Measurements from ENCODE around the gene CTAGE8. TPM values are rescaled to one million over a fixed set of nuclear protein-coding genes. Genes with fewer than 3 reads are reported as not detected.
"Not testable (repeated sequence)": the region's sequence is repeated elsewhere in the genome, so short reads cannot be mapped to it uniquely, and the experiment has no call there.

CTAGE8 gene, protein sequence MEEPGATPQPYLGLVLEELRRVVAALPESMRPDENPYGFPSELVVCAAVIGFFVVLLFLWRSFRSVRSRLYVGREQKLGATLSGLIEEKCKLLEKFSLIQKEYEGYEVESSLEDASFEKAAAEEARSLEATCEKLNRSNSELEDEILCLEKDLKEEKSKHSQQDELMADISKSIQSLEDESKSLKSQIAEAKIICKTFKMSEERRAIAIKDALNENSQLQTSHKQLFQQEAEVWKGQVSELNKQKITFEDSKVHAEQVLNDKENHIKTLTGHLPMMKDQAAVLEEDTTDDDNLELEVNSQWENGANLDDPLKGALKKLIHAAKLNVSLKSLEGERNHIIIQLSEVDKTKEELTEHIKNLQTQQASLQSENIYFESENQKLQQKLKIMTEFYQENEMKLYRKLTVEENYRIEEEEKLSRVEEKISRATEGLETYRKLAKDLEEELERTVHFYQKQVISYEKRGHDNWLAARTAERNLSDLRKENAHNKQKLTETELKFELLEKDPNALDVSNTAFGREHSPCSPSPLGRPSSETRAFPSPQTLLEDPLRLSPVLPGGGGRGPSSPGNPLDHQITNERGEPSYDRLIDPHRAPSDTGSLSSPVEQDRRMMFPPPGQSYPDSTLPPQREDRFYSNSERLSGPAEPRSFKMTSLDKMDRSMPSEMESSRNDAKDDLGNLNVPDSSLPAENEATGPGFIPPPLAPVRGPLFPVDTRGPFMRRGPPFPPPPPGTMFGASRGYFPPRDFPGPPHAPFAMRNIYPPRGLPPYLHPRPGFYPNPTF
- 0.04 and 0.20 TPM in 2 replicates for total RNA-seq

- DNase-seq (ENCODE audit: low read depth, low spot score), result not testable (repeated sequence)
Measured at GRCh38 chr7:144269188-144269587, at the start of gene CTAGE8. Gene CTAGE8, minus strand, starts transcription at chr7:144269288. Its CDS starts 38 bp downstream, at chr7:144269250.

DNA sequence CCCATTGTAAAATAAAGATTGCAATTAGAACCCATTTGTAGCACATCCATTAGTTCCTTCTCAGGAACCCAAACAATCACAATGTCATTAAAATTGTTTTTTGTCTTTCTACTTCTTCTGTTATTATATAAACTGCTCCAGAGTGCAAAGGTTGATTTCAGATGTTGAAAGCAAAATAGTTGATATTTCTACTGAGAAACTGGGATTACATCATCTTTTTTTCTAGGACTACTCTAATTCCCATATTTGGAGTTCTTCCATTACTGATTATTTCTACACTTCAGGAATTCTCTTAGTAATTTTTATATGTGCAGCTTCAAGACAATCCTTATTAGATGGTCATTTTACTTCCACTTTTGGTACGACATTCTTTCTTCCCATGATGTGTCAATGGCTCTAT, 48.4 kb upstream of the CTAGE8 start:
- DNase-seq (ENCODE audit: low read depth, low spot score), result not testable (repeated sequence)

DNA sequence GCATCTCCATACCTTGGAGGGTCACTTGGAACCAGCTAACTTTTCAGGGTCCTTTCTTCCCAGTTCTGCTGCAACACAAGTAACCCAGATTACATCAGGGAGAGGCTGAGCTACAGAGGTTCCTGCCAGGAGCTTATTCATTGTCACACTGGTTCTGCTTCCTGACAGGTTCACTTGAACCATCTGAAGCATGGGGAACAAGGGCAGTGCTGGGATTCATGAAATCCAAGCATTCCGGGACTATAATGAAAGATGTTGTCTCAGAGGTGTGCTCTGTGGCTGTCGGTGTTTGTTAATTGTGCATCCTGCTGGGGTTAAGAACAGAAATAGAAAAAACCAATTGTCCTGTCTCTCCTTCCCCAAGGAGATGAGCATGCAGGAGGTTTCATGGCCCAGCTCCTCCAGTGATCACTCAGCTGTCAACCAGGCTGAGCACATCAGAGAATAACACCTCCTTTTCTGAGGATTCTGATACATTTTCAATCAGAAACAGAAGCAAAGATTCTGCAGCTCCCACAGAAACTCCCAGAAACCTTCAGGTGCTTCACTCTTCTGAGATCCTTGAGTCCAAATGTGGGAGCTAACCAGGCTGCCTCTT, 42.9 kb upstream of the CTAGE8 start, which contains the start of gene OR2A1:
Gene OR2A1 (plus strand): TSS at position 548 of the 598 bp plus-strand sequence. CDS start 5,706 bp downstream, outside the sequence.
- DNase-seq (ENCODE audit: low read depth, low spot score), result not testable (repeated sequence)

DNA sequence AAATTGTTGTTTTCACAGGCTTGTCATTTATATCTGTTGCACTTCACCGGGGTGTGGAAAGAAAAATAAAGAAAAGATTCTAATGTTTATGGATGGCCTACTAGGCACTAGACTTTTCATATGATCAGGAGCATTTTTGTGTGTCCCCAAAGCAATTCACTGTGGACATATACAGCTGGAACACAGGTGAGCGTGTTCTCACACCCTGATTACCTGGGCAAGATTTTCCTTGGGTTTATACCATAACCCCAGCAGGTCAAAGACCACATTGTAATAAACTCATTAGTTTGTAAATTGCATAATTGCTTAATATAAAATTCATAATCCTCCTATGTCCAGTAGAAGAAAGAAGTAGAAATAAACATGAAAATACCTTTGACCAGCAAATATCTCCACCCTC, 42.1 kb upstream of the CTAGE8 start:
- DNase-seq (ENCODE audit: low read depth, low spot score), result not testable (repeated sequence)

DNA sequence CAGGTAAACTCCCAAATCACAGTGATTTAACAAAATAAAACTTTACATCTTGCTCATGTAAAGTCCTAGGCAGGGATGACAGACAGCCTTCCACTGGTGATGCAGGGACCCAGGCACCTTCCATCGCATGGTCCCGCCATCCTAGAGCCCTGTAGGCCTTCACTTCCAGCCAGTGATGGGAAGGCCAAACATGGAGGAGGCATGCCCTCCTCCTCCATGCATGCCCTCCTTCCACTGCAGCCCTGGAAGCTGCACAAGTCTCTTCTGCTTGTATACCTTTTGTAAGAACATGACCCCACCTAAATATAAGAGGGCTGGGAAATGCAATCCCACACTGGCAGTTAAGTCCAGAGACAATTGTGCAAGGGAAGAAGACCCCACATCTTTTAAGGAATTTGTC, 40.6 kb upstream of the CTAGE8 start:
- DNase-seq (ENCODE audit: low read depth, low spot score), result not testable (repeated sequence)

- DNase-seq (ENCODE audit: low read depth, low spot score), result not testable (repeated sequence)
Measured at GRCh38 chr7:144305156-144305555, 36.1 kb upstream of the CTAGE8 start.

- not testable (repeated sequence) for DNase-seq (ENCODE audit: low read depth, low spot score)
Measured at GRCh38 chr7:144303607-144304006, 34.5 kb upstream of the CTAGE8 start.

DNA sequence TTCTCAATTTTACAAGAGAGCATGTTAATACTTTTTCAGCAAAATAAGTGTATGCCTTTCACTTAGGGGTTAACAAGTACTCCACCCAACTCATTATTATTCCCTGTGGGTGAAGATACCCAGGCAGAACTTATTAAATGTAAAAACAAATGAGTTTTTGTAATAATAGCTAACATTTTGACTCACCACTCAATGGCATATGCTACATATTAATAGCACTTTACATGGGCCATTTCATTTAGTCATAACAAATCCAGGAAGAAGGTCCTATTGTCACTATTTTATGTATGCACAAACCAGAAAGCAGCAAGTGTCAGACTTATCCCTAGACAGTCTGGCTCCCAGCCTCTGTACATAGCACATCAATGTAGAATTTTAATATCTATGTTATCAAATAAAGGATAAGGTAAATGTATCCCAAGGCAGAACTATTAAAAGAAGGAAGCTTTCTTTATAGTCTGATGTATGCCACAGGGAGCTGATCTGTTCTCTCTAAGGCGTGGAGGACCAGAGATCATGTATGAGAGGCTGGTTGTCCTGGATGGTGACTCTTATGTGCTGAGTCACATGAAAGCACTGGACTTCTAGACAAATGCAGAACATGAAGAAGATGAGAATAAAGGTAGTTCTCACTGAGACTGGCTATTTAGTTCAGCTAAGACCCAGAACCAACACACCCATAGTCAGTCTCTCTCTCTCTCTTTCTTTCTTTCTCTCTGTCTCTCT, 33.7 kb upstream of the CTAGE8 start:
- not testable (repeated sequence) for DNase-seq (ENCODE audit: low read depth, low spot score)

DNA sequence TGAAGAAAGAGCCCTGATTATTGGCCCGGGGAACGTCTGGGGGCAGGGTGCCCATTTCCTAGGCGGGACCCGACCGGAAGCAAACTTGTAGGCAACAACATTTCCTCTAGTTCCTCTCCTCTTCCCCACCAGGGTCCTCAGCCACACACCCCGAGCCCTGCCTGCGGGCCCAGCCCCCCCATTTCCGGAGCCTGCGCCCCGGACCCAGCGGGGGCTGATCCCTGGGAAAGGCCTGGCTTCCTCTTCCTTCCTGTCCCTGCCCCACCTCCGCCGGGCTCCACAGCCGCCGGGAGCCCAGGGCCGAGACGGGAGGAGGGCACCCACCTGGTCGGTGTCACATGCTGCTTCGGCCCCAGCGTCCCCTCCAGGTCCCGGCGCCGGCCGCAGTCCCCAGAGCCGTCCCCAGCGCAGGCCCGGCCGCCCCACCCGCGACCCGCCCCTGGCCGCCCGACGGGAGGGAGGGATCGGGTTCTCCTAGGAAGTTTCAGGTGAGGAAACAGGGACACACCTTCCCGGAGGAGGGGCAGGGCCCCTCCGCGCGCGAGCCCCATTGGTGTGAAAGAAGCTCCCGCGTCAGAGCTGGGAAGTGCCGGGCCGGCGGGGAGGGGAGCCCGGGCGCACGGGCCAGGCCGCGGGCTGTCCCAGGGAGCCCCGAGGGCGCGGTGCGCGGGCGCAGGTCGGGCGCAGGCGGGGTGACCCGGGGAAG, 24.9 kb upstream of the CTAGE8 start:
- DNase-seq (ENCODE audit: low read depth, low spot score), result not testable (repeated sequence)

- DNase-seq (ENCODE audit: low read depth, low spot score), result not testable (repeated sequence)
Measured at GRCh38 chr7:144292384-144293161, 23.5 kb upstream of the CTAGE8 start.

DNA sequence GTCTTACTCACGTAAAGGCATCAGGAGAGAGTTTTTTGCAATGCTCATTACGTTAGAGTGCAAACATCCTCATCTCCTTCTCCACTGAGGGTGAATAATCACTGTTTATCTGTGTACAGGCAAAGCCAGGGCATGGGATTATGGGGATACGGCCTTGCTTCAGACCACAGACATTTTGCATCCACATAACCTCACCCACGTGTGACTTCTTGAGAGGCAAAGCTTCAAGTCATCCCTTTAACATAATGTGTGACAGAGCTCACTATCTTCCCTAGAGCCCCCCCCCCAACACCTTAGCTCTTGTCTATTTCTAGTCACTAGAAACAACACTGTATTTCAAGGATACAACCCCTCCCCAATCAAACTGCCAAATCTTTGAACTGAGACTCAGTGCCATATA, 22.5 kb upstream of the CTAGE8 start:
- not testable (repeated sequence) for DNase-seq (ENCODE audit: low read depth, low spot score)

- DNase-seq (ENCODE audit: low read depth, low spot score), result not testable (repeated sequence)
Measured at GRCh38 chr7:144287171-144287784, 18.2 kb upstream of the CTAGE8 start.

DNA sequence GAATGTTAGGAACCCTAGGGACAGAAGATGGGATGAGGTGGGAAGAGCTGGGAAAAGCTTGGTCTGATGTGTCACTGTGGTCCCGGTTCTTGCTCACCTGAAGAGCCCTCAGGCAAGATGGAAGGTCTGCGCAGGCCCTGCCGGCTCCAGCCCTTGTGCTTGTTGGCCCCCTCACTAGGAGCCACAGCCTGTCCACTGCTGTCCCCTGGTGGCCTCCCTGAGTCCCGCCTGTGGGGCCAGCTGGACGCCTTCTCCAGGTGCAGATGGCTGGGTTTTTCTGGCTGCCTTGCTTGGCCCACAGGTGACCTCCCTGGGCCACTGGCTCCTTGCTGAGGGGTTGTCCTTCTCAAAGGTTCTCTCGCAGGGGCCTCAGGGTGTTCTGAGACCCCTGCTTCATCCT, 14.6 kb upstream of the CTAGE8 start:
- DNase-seq (ENCODE audit: low read depth, low spot score), result not testable (repeated sequence)

GRCh38 chr7:144282490-144282889, 13.4 kb upstream of the CTAGE8 start:
- DNase-seq (ENCODE audit: low read depth, low spot score), result not testable (repeated sequence)

GRCh38 chr7:144281981-144282380, 12.9 kb upstream of the CTAGE8 start:
- not testable (repeated sequence) for DNase-seq (ENCODE audit: low read depth, low spot score)

- DNase-seq (ENCODE audit: low read depth, low spot score), result not testable (repeated sequence)
Measured at GRCh38 chr7:144280010-144280409, 10.9 kb upstream of the CTAGE8 start.

DNA sequence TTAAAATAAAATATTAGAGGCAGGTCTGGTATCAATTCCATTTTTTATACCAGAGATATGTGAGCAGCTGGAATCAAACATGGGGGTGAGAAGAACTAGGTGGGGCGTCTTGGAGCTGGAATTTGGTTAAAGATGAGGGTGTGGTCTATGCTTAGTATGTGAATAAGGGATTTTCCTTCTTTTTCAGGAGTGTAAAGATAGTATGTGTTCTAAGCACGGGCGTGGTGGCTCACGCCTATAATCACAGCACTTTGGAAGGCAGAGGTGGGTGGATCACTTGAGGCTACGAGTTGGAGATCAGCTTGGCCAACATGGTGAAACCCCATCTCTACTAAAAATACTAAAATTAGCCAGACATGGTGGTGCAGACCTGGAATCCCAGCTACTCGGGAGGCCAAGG, 6.2 kb upstream of the CTAGE8 start:
- DNase-seq (ENCODE audit: low read depth, low spot score), result not testable (repeated sequence)

GRCh38 chr7:144264692-144265091, 4.4 kb downstream of the CTAGE8 start, which contains the start of gene OR2A7:
Gene OR2A7, minus strand, starts transcription at chr7:144264792. Its CDS starts 5,164 bp downstream, at chr7:144259628.
- not testable (repeated sequence) for DNase-seq (ENCODE audit: low read depth, low spot score)

DNA sequence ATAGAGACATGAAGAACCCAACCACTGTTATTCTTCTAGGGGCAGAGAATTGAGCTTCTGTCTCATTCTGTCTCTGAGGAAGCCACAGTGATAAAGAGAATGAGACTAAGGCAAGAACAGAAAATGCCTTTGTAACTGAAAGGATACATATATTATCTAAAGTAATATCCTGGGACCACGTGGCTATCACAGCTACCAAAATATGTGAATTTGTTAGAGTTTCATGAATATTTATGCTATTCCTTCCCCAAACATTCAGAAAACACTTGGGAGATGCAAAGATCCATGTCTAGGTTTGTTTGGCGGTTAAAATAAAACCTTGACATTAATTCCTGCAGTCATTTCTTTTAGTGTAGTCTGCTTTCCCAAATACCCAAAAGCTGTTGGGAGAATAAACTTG, 7.0 kb downstream of the CTAGE8 start:
- not testable (repeated sequence) for DNase-seq (ENCODE audit: low read depth, low spot score)

All from pulmonary artery endothelial cell (primary cell).